NB4 (cell line): ENCODE results near the gene SLC6A19.

Experiments
- CTCF ChIP-seq: IDR thresholded peaks from one replicate; pipeline ENCODE4 v1.5.1; 2012; ENCODE audit warnings: low read depth, low read length
- MYC ChIP-seq: IDR thresholded peaks from 2 replicates; pipeline ENCODE4 v1.6.1; 2011; ENCODE audit warnings: low read depth, low read length
- POLR2A ChIP-seq: IDR thresholded peaks from 2 replicates; pipeline ENCODE4 v1.6.1; 2011; ENCODE audit warnings: mild to moderate bottlenecking; ENCODE audit not compliant: insufficient read length; ENCODE audit errors: extremely low read depth

GRCh38 chr5:1219768-1220100, 18.3 kb downstream of the SLC6A19 start:
- no peak for TF ChIP-seq CTCF
- no peak for TF ChIP-seq MYC
- no peak for TF ChIP-seq POLR2A
